ENCODE data around the gene RPTOR. TPM values are rescaled to one million over a fixed set of nuclear protein-coding genes. Genes with fewer than 3 reads are reported as not detected.

The RPTOR gene
- total RNA-seq, 4 donors from 2014 or later, result 18.7 to 35.4 (median 21.0) TPM

DNA sequence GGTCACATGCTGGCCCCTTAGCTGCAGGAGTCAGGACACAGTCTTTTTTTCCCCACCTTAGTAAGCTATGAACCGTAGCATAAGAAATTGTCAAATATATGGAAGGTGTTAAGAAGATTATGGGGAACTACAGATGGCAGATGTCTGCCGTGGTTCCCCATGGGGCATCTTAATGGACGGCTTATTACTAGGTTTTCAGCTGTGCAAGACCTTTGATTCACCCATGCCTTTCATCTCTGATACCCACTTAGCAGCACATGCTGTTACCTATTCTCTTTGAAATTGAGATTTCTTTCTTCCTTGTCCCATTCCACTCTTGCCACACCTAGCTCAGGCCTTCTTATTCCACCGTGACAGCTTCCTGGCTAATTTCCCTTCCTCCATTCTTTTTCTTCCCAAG, 70.7 kb downstream of the RPTOR start:
- TF ChIP-seq, protein P1, sequence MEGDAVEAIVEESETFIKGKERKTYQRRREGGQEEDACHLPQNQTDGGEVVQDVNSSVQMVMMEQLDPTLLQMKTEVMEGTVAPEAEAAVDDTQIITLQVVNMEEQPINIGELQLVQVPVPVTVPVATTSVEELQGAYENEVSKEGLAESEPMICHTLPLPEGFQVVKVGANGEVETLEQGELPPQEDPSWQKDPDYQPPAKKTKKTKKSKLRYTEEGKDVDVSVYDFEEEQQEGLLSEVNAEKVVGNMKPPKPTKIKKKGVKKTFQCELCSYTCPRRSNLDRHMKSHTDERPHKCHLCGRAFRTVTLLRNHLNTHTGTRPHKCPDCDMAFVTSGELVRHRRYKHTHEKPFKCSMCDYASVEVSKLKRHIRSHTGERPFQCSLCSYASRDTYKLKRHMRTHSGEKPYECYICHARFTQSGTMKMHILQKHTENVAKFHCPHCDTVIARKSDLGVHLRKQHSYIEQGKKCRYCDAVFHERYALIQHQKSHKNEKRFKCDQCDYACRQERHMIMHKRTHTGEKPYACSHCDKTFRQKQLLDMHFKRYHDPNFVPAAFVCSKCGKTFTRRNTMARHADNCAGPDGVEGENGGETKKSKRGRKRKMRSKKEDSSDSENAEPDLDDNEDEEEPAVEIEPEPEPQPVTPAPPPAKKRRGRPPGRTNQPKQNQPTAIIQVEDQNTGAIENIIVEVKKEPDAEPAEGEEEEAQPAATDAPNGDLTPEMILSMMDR (IDR thresholded peaks at IDR 0.05; ENCODE audit: low read depth), result no peak

DNA sequence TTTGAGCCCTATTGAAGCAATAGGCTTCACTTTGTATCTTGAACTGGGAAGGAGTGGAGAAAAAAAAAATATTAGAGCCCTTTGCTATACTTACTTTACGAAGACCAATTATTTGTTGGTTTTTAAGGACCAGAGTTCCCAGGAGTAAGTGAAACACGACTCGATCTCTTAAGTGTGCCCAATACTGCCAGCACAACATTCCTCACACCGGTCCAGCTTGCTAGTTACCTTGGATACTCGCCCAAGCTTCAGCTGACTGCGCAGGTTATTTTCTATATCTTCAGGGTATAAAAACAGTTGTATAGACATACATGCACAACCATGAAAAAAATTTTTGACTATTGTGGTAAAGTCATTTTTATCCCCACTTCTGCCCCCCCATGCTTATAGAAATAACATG, 72.1 kb downstream of the RPTOR start:
- TF ChIP-seq, protein P1 (IDR thresholded peaks at IDR 0.05; ENCODE audit: low read depth), result no peak

DNA sequence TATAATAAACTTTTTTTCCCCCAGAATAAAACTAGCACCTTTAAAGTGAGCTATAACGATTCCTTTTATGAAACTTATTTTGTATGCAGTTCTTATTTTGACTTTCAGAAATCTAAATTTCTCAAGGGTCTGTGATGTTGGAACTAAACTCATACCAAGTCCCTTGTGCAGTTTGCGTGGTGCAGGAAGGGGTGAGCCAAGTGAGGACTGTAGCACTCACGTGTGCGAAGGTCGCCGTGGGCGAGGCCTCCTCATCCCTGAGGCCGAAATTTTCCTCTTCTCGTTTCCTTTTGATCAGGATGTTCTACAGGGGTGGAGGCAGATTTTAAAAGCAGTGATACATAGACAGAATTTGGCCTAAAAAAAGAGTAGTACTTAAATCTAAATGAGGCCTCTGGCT, 73.7 kb downstream of the RPTOR start:
- TF ChIP-seq, protein P1 (IDR thresholded peaks at IDR 0.05; ENCODE audit: low read depth), result no peak

DNA sequence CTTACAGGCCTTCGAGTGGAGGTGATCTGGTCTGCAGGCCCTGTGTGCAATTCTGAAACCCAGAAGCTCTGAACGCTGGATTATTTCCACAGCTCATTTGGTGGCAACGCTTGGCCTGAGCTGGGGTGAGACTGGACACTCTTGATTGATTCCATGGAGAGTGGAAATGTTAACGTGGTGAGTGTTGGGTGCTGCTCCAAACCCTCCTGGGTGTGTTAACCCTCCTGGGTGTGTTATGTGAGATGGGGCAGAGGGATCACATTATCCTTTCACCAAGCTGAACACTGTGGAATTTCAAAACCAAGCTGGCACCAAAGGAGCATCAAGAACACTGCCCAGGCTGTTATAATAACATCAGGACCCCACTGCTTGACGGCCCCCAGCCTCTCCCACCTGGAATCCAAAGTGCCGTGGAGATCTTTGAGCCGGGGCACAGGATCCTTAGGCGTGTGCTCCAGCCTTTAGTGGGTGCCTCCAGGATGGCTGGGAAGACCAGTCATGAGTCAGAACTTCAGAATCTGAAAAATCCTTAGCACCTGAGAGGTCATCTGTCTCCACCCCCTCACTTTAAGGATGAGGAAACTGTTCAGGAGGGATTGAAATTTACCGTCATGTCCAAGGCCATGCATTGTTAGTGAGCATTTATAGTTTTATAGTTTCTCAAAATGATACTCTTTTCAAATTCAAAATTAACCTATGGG, 75.0 kb downstream of the RPTOR start:
- TF ChIP-seq, protein P1 (IDR thresholded peaks at IDR 0.05; ENCODE audit: low read depth), result no peak

DNA sequence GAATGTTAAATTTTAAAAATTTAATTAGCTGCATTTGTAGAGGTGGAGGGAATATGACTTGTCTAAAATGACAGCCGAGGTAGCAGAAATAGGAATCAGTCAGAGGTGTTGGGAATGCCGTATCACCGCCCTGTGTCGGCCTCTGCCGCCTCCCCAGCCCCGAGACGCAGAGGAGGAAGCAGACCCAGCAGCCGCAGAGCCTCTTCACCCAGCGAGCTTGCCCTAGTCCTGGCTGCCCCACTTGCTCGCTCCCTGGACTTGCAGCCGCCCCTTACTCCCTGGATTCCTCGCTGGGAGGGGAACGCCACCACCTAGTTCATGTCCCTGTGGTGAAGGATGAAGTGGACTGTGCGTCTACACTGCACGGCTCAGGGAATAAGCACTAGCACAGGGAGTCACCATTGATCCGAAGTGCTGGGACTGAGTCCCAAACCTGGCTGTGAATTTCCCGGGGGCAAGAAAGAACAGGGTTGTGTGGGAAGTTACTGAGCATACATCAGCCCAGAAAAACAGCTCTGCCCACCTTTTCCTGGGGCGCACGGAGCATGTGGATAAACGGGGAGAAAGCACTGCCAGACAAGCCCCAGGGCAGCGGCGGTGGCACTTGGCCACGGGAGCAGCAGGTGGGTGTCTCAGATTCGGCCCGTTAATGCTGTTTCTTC, 76.8 kb downstream of the RPTOR start:
- TF ChIP-seq, protein P1 (IDR thresholded peaks at IDR 0.05; ENCODE audit: low read depth), result no peak

DNA sequence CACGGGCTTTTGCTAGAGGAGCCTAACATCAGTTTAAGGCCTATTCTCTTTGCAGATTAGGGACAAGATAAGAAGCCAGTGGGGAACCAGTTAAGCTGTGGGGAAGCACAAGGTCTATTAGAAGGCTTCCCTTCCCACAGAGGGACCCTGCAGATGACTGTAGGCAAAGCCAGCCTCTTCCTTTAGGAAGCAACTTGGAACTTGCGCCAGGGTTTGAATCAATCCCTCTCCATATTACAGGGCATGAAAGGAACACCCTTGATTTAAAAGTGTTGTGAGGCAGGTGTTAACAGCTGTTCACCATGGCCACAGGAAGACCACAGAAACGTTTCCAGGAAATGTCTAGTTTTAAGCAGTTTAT, 77.3 kb downstream of the RPTOR start:
- TF ChIP-seq, protein P1 (IDR thresholded peaks at IDR 0.05; ENCODE audit: low read depth), result no peak

DNA sequence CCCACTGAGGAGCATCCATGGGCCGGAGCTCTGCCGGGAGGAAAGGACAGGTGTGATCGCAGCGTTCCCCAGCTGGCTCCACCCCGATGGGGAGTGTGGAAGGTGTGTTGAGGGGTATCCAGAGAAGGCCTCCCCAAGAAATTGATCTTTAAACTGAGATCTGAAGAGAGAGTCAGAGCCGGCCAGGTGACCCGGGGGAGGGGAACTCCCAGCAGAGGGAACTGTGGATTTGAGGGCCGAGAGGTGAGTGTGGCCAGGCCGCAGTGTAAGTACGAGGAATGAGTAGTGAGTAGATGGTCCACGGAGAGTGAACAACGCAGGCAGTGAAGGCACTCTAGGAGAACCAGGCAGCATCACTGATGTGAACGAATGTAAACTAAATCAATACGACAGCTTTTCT, 80.2 kb downstream of the RPTOR start:
- TF ChIP-seq, protein P1 (IDR thresholded peaks at IDR 0.05; ENCODE audit: low read depth), result no peak
